Stimulated activated CD8-positive, alpha-beta memory T cell treated with anti-CD3 and anti-CD28 coated beads, Interleukin-4, amount 100 ng/mL, for 1 hour (primary cell): Measurements from ENCODE around the gene NEDD9.

ENCODE experiments used
- DNase-seq, 2 donors: peaks; one replicate each; pipeline ENCODE4 v3.0.0-alpha.2; 2020; ENCODE audit warnings: low read depth in 2 of 2, low spot score in 1 of 2

The NEDD9 gene

DNA sequence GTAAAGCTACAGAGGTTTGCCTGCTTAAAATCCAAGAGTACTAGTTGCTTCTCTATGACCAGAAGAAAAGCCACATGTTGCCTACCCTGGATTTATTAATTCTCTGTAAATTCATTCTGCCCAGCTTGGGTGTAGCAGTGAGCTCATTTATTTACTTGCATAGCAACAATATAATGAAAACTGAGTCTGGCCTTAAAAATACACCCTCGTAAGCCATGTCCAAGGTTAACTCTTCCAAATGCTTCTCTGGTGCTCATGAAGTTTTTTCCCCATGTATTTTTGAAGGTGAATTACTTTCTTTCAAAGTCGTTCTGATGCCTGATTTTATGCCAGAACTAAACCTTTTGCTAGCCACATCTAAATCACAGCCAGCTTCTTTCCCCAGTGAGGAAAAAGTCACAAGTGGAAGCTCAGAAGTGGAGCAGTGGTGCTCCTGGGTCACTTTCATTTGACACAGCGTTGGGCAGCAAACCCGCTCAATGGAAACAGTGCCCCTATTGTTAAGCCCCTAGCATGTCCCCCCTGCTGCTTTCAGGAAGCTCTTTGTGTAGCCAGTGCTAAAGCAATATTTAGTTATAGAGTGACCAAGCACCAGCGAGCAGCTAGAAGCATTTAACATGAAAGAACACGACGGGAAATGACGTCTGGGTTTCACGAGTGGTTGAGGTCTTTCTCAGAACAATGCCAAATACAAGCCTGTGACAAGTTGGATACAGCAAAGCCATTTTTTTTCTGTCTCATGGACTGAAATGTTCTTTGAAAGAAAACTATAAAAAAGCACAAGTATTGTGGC, 29.8 kb downstream of the NEDD9 start:
- no peak for DNase-seq

DNA sequence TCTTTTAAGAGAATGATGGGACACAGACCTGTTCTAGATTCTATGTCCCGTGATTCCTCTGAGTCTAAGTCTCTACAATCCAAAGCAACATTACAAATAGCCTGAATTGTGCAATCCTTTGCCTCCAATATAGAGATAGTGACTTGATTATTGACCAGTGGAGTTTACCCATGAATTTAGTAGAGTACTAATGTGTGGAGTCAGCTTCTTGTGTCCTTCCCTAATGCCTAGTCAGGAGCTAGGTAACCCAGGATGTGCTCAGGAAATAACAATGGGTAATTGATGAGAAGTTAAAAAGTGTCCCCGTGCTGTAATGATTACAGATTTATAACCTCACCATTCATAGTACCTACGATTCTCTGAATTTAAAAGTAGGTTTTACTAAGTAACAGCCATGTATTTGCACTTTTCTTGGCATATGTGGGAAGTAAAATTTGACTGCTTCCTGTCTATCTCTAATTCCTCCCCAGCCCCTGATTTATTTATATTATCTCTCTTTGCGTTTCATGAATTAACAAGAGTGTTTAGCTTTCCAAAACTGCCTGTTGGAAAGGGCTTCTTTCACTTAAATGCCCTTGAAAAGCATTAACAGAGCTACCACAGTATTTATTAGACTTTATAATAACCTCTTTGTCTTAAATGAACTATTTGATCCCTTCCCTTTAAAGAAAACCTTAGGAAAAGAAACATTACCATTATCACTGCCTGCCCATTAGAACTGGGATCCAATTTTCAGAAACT, 30.5 kb downstream of the NEDD9 start:
- no peak for DNase-seq

DNA sequence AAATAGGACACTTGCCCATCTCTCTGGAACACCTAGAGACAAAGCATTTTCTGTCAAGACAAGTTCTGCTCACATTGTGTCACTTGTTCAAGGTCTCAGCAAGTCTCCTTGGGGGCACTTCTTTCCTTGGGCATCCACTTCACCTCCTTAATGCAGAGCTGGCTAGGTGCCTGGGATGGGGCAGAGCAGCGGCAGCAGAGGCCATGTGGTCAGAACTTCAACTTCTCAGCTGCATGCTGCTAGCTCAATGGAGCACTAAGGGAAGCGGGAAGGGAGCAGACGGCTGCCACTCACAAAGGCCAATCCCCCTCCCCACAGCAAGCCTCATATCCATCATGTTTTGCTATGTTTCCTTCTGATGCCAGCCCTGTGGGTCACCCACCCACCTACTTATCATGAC, 31.5 kb downstream of the NEDD9 start:
- DNase-seq = no peak

DNA sequence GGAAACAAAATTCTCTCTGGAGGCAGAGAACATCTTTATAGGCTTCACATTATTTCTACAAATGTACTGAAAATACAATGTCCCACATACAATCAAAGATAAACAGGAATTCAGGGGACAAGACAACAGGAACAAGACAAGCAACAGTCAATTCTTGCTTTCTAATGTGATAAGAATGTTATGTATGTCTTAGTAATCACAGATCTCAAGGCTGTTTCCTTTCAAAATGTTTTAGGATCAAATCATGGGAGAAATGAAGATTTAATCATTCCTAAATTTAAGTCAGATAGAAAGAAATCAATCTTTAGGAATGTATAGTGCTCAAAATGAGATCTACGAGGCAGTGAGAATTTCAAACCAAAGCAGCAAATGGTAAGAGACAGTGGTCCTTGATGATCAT, 32.1 kb downstream of the NEDD9 start:
- no peak for DNase-seq

DNA sequence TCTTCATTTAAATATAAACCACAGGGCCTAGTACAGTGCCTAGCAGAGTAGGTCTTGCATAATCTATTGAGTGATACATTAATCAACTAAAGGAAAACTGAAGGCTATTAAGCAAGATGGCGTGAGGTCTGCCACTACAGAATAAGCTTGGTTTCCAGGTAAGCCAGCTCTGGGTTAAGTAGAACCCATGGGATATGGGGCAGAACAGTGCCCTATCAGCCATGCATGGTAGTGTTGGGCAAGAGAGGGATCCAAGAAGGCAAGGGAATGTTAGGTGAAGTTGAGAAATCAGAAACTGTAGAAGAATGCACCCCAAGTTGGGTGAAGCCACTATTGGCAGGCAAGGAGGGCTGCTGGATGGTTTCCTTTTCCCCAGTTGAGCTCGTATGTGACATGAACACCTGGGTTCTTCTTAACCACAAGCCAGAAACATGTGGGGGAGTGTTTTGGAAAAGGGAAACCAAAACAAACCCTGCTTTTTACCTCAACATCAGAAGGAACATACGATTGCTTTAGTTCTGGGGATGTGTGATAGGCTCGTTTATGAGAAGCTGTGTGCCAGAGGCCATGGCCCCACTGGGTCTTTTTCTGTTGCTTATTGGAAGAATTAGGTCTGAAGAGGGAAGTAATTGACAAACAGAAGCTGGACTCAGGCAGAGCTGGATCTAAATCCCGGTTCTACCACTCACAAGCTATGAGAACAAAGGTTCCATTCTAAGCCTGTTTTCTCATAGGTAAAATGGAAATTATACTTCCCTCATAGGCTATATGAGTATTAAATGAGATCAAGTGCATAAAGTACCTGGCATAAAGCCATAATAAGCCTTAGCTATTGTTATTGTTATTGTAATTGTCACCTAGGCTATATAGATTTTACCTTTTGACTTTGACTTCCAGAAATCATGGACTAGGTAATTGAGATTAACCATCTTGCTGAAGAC, 33.5 kb downstream of the NEDD9 start:
- no peak for DNase-seq

DNA sequence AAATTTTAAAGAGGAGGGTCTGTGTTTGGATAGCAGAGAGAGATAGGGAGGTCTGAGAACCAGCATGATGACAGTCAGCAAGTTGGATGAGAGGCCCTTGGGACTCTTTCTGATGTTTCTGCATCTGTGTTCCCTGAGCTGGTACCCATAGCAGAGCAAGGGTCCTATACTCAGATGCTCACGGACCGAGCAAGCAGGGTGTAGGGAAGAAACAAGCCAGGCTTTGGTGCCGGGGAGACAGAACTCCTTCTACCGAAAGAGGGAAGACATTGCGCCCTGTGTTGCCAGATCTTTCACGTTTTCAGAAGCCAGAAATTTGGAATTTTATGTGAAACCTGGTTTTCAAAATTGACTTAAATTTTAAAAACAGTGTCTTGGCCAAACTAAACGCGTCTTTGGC, 34.6 kb downstream of the NEDD9 start:
- no peak for DNase-seq

DNA sequence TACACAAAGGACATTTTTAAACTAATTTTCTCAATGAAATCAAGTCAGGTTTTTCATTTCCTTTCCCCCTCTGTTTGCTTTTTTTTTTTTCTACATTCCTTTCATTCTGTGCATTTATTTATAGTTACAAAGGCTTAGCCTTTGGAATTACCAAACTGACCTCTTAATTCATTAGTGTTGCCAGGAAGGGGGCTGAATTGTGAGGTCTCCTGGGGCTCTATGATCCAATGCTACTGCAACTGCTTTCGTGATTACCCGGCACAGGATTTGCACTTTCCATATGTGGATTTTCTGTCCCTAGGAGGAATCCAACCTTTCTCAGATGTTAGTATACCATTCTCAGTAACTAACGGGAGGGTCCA, 35.3 kb downstream of the NEDD9 start:
- no peak for DNase-seq

DNA sequence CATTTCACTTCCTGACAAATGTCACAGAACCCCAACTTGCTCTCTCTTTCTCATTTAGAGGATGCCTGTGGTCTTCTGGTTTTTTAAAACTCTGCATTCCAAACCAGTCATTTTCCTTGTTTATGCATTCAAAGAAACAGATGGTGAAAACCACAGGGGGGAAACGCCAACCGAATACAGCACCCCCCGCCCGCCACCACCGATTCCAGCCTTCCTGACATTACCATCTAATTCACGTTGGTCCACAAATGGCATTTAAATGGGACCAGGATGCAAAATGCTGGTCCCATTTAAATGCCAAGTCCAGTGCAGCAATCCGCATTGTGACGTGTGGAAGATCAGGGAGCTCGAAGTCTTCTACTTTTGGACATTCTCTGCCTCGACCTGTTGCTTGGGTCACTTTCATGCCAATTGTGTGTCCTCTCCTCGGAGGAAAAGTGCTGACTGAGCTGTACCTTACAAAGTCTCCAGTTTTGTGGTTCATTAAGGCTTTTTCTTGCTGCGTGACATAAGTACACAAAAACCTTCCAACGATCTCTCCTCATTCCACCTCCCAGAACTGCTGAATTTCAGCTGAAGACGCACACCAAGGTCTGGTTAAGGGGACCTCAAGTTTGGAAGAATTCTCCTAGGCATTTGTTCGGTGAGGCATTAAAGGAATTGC, 35.8 kb downstream of the NEDD9 start:
- no peak for DNase-seq

DNA sequence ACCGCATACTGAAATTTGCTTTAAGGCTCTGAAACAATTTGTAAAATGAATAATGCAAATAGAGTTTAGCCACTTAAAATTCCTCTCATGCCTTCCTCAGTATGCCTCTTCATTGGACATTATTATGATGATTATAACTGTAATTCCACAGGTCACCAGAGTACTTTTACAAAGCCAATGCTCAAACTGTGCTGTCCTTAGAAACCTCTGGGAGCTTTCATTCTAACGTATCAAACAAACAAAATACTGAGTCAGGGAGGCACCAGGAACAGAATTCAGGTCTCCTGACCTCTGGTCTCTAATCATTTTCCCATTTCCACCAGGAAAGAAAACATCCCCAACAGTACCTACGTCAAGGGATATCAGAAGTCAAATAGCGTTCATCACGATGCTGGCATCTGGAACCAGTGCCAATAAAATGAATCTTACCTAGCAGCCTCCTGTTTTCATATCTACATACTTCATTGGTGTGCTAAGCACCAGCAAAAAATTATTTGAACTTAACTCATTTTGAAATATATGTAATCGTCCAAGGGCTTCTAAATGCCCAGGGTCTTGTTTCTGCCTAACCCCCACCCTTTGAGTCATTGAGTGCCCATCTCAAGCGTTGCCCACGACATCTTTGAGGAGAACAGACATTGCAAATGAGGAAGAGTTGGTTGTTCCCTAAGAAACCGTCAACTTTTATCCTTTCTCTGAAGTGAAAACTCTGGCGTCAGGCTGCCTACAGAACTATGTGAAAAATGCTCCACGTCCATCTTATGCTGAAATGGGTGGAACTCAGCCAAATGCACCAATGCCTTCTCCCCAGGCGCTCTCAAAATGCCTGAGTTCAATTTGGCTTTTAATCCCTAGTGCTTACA, 37.9 kb downstream of the NEDD9 start:
- no peak for DNase-seq

DNA sequence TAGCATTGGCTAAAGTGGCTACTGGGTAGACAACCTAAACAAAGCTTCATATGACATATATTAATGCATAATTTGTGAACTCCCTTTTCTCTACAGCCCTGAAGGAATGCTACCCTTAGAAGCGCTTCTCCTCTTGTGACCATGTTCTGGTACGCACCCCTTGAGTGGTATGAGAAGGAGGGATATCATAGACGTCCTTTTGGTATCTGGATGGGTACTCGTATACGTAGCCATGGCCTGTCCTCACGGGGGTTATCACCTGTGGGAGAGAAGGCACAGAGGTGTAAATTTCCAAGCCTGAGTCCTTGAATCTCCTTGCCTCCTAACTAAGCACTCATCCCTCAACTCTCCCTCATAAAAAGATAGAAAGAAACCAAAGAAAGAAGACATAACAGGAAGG, 39.0 kb downstream of the NEDD9 start:
- DNase-seq = no peak

DNA sequence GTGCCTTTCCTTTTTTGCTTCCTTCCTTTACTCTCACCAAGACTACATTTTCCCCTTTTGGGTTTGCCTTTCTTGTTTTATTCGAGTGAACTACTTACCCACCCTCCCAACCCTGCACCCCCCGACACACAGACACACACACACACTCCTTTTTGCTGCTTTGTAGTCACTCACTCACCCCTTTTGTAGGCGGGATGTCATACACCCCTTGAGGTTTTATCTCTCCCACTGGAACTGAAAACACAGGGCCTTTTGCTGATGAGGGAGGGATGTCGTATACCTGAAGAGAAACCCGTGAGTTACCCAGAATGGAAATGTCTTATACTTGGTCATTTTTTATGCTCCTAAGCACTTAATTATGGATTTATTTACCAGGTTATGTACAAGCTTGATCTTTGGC, 40.3 kb downstream of the NEDD9 start:
- DNase-seq = no peak

DNA sequence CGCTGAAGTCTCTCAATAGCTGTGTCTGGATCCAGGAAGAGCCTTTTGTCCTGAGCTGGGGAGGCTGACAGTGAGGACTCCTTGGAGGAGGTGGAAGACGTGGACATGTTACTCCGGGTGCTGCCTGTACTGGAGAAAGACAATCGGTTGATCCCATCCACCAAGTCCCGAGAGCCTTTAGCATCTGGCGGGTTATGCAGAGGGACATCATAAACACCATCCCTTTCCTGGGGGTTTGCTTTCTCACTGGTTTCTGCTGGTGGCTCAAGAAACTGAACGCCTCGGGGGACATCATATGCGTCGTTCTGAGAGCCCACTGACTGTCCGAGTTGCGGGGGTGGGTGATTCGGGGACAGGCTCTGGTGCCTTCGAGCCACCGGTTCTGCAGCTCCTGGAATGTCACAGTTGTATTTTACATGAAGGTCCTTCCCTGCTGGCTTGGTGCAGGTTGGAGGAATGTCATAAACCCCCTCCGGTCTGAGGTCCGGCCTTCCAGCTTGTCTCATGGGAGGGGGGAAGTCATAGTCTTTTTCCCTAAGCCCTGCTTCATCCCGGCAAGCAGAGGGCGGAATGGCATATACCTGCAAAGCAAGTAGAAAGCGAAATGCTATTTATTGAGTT, 41.7 kb downstream of the NEDD9 start:
- DNase-seq = no peak

DNA sequence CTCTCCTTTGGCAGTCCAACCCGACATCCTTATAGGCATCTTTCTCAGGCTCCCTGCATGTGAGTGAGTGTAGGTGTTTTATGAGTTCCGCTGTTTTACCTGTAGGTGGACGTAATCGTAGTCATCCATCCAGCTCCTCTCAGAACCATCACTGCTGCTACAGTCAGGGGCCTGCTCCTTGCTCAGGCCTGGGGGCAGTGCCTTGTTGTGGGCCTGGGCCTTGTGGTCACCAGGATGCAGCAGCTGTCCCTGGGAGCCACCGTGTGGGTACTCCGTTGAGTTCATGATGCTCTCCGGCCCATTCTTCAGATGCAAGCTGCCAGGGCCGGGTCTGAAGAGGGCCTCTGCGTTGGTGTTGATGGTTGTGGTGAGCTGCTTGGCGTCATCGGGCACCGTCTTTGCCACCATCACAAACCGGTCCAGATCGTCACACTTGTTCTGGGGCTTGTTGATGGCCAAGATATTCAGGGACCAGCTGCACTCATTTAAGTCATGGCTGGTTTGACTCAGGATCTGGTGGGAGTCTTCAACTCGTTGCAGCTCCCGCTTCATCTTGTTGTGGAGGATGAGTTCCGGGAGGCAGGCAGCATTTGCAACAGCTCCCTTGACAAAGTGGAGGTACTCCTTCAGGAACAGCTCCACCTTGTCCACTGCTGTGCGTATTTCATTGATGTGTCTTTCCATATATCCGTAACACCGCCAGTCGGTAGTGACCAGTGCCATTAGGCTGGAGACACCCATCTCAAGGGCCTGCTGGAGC, 42.4 kb downstream of the NEDD9 start:
- no peak for DNase-seq

DNA sequence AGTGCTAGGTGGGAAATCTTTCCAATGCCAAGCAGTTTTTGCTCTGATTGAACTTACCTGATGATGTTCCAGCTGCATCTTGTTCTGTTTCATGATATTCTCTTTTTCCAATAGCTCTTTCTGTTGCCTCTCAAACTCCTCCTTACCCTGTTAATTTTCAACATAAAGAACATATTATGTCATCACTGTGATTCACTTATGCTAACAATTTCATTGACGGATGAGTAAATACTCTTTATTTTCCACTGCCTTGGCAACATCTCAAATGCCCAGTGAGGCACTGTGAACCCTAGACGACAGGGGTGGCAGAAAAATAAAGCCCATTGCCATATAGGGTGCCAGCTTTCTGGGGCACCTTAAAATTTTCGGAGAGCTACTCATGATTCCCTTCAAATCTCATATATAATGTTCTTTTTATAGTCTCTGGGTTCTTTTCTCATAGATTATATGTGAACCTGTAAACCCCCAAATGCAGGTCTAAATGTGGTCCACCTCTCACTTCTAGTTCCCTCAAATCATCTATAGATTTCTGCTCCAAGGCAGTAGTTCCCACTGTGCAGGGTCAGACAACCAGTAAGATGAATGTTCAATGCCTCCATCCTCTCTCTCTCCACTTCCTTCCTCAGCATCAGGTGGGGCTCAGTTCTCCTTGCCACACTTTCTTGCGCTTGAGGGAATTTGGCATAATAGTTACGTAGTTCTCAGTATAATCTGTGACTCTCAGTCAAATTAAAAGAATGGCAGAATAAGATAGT, 44.1 kb downstream of the NEDD9 start:
- DNase-seq = no peak

DNA sequence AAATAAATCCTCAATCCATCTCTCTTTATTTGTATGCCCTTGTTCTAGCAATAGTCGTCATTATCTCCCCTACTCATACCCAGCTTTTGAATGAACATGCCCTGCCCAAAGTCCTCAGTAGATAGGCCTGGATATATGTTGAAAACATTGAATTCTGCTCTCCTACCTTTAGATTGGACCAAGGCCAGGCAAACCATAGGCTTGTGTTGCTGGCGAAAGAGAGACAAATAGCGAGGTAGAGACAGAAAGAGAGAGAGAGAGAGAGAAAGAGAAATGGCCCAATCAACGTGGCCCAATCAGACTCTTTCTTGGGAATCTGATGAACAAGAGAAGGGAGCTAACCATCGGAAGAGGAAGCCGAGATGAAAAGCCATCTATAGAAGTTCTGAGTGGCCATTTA, 45.2 kb downstream of the NEDD9 start:
- DNase-seq = no peak

DNA sequence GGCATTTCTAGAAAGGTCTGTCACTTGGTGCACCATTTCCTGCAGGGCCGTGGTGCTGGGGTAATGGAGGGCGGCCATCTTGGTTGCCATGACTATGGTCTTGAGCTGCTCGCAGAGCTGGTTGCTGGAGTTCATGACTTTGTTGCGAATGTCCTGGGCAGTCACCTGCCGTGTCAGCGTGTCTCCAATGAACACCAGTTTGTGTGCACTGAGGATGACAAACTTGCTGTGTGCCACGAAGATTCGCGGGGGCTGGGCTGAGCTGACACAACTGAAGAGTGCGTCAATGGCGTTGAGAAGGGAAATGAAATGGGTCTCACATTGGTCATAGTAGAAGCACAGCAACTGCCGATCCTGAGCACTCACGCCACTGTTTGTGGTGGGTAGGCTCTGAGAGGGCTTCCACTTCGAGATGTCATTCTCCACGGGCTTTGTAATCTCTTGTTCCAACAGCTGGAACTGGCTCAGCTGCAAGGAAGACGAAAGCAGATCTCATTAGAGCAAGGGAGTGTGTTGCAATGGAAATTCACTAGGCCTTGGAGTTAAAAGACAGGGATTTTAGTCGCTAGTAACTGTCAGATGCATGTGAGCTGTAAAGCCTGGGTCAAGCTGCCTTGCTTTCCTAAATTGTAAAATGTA, 47.1 kb downstream of the NEDD9 start:
- DNase-seq = no peak

DNA sequence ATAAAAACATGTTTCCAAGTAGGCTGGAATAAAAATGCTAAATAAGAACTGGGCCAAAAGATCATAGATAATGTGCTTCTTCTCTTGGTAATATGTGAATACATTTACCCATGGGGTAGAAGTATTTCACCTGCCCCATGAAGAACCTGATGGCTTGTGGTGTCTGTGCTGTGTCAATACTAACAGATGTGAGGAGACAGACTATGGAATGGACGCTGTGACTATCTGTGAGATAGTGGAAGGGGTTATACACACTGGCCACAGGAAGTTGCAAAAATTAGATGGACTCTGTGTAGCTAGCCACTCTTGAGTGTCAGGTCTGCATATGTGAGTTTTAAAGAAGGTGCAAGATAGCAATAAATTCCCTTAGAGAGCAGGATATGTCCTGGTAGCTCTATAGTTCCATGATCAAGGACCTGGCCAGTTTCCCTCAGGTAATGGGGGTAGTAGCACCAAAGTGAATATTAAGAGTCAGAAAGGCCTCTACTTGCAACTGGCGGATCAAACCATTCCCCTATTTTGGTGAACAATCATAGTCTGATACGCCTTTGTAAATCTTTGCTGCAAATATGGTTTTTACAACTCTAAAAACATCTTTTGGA, 48.6 kb downstream of the NEDD9 start:
- no peak for DNase-seq
